Activated T-helper 1 cell treated with Interleukin-2 at 50 U/mL for 16 hours (primary cell): ENCODE measurements around the gene LYG1.

Experiments used
- DNase-seq: peaks from one replicate; pipeline ENCODE4 v3.0.0-alpha.2; 2020; ENCODE audit warnings: low read depth

Gene LYG1

GRCh38 chr2:99275882-99276281 is 25.1 kb downstream of the LYG1 start:
- no peak for DNase-seq

- no peak for DNase-seq
Observed at GRCh38 chr2:99261242-99261641, 39.8 kb downstream of the LYG1 start.

DNA sequence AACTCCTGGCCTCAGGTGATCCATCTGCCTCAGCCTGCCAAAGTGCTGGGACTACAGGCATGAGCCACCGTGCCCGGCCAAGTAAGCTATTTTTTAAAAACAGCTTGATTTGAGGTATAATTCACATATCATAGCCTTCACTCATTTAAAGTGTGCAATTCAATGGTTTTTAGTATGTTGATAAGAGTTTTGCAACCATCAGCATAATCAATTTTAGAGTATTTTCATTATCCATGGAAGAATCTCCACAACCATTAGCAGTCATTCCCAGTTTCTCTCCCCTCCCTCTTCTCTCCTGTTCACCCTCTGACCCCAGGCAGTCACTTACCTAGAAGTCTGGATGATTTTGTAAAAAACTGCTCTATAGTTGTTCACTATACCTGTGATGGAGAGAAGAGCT is 40.8 kb downstream of the LYG1 start:
- DNase-seq, result no peak

DNA sequence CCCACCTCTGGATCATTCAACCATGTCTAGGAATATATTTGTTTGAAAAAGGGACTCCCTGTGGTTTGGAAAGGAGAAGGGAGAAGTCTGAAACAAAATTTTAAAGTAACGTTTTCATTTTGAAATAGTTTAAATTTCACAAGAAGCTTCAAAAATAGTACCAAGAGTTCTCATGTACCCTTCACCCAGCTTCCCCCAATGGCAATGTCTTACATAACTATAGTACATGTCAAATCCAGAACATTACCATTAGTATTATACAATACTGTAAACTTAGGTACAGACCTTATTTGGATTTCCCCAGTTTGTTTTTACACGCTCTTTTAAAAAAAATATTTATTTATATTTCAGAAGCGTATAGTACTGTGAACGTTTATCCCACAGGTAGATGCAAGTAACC is 41.5 kb downstream of the LYG1 start:
- no peak for DNase-seq

DNA sequence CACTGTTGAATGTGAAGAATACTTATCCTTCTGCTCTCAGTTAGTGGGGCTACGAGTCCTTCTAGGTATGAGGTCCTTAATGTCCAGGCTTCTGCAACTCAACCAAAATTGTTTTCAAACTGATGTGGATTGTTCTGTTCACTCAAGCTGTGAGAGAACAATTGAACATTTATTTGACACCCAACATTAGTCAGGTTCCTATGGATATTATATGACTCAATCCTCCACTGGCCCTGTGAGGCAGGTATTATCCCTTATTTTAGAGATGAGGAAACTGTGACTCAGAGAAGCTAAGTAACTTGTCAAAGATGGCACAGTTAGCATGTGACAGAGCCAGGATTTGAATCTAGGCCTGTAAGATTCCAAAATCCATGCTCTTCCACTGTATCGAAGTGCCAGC is 44.3 kb downstream of the LYG1 start:
- no peak for DNase-seq

GRCh38 chr2:99255491-99256318 is 45.3 kb downstream of the LYG1 start, which contains the start of gene LYG2:
TSS of gene LYG2 (minus strand) at chr2:99255666. CDS start at chr2:99254260, 1,406 bp downstream.
- DNase-seq, result no peak

DNA sequence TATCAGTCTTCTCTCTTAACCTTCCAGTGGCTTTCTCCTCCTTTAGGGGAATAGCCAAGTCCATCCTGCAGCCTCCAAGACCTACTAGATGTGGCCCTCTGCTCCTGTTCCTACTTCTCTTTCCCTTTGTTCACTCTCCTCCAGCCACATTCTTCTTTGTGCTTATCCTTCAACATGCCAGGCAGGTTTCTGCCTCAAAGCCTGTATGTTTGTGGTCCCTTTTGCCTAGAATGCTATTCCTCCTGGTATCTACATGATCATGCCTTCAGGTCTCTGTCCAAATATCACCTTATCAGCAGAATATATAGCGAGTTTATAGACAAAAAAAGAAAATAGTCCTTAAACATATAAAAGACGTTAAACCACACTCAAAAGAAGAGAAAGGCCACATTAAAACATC is 51.0 kb downstream of the LYG1 start:
- DNase-seq, result no peak

DNA sequence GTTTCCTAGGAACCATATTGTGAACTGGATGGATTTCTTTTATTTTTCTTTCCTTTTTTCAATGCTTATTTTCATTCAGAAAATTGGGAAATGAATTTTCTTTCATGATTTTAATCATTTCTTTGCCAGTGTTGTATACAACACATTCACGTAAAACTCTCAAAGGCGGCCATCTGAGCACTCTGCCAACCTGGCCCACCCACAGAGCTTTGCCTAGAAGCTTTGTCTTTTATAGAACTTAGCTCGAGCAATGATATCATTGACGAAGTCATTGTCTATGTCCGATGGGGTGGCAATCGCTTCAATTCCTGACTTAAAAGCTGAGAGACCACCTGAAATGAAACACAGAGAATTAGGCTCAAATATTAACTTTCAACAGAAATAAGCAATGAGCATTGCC is 58.8 kb downstream of the LYG1 start:
- no peak for DNase-seq

DNA sequence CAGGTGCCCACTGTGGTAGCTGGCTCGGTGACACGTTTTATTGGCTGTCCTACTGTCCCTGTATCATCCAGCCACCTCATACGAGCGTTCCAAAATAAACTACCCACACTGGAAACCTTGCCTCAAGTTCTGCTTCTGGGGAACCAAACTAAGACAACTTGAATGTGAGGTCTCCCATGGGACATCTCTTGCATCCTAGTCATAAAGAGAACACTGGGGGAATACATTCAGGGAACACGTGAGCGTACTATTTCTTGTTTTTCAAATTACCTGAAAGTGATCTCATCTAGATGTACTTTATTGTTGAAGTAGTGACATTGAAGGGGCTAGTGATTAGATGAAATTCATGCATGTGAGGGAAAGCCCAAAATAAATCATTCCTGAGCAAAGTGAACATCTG is 60.6 kb downstream of the LYG1 start:
- no peak for DNase-seq

- no peak for DNase-seq
Observed at GRCh38 chr2:99238599-99238998, 62.4 kb downstream of the LYG1 start.
